Measurements from ENCODE around the gene TP53BP2. TPM values are rescaled to one million over a fixed set of nuclear protein-coding genes. Genes with fewer than 3 reads are reported as not detected.

Gene TP53BP2
- total RNA-seq, 6 donors from 2014 or later = 43.0 to 77.5 (median 61.8) TPM

GRCh38 chr1:223852337-223852736 lies 6.6 kb upstream of the TP53BP2 start:
- DNase-seq = no peak
- WGBS, 2 donors = 67 to 71% methylated on average over 1 of the region's 1 CpG
- peaks cover under 1 to 3% (median 2%) of the 10 kb centered on the region in 4 donors for H3K4me1 ChIP-seq
- TF ChIP-seq POLR2AphosphoS5 (IDR thresholded peaks at IDR 0.05) (no peak), POLR2A (IDR thresholded peaks at IDR 0.05) (no peak), CTCF (IDR thresholded peaks at IDR 0.05) (no peak), EP300 (IDR thresholded peaks at IDR 0.05) (no peak)
- no peak overlapping the region for H3K27ac ChIP-seq
- H3K9me3 ChIP-seq = no peaks in the 10 kb centered on the region
- H3K4me3 ChIP-seq = no peak overlapping the region
- no peak for ATAC-seq (ENCODE audit: low FRiP score in 2 of 2)
- H3K27me3 ChIP-seq = no peaks in the 10 kb centered on the region
- H3K36me3 ChIP-seq = no peaks in the 10 kb centered on the region

GRCh38 chr1:223849352-223850254 lies 3.9 kb upstream of the TP53BP2 start:
- DNase-seq = no peak
- no peaks in the 10 kb centered on the region for H3K9me3 ChIP-seq
- ATAC-seq (ENCODE audit: low FRiP score in 2 of 2) = no peak
- H3K4me1 ChIP-seq = peaks cover 8 to 11% (median 10%) of the 10 kb centered on the region in 4 donors
- H3K27me3 ChIP-seq = no peaks in the 10 kb centered on the region
- H3K36me3 ChIP-seq = no peaks in the 10 kb centered on the region
- WGBS, 2 donors = 78 to 87% methylated on average over 6 of the region's 6 CpGs
- peak overlapping the region in 1 of 4 donors; percentile 13 for H3K4me3 ChIP-seq
- TF ChIP-seq CTCF (IDR thresholded peaks at IDR 0.05) = no peak
- no peak for TF ChIP-seq POLR2A (IDR thresholded peaks at IDR 0.05)
- TF ChIP-seq EP300 (IDR thresholded peaks at IDR 0.05) = no peak
- TF ChIP-seq POLR2AphosphoS5 (IDR thresholded peaks at IDR 0.05) = no peak
- no peak overlapping the region for H3K27ac ChIP-seq

- TF ChIP-seq CTCF (IDR thresholded peaks at IDR 0.05) = no peak
- TF ChIP-seq POLR2AphosphoS5 (IDR thresholded peaks at IDR 0.05) = no peak
- no peak for TF ChIP-seq EP300 (IDR thresholded peaks at IDR 0.05)
- no peak for TF ChIP-seq POLR2A (IDR thresholded peaks at IDR 0.05)
- DNase-seq (no peak), ATAC-seq (ENCODE audit: low FRiP score in 2 of 2) (no peak)
- Histone ChIP-seq H3K27me3 (no peaks in the 10 kb centered on the region), H3K4me1 (peaks cover 8 to 22% (median 17%) of the 10 kb centered on the region in 4 donors), H3K36me3 (no peaks in the 10 kb centered on the region), H3K27ac (no peak overlapping the region), H3K9me3 (no peaks in the 10 kb centered on the region), H3K4me3 (no peak overlapping the region)
- WGBS, 2 donors = 96 to 100% methylated on average over 2 of the region's 2 CpGs
These were observed 2.8 kb upstream of the TP53BP2 start for GRCh38 chr1:223848536-223848935.

- no peak overlapping the region for H3K27ac ChIP-seq
- WGBS, 2 donors = 77 to 89% methylated on average over 4 of the region's 4 CpGs
- H3K27me3 ChIP-seq = no peaks in the 10 kb centered on the region
- H3K9me3 ChIP-seq = no peaks in the 10 kb centered on the region
- no peaks in the 10 kb centered on the region for H3K36me3 ChIP-seq
- DNase-seq (no peak), ATAC-seq (ENCODE audit: low FRiP score in 2 of 2) (no peak)
- TF ChIP-seq POLR2AphosphoS5 (IDR thresholded peaks at IDR 0.05) (no peak), CTCF (IDR thresholded peaks at IDR 0.05) (no peak), POLR2A (IDR thresholded peaks at IDR 0.05) (no peak), EP300 (IDR thresholded peaks at IDR 0.05) (no peak)
- no peak overlapping the region for H3K4me3 ChIP-seq
- peaks cover 8 to 28% (median 23%) of the 10 kb centered on the region in 4 donors for H3K4me1 ChIP-seq
These were observed 2.1 kb upstream of the TP53BP2 start for GRCh38 chr1:223847781-223848345.
